Astrocyte (in vitro differentiated cells and primary cell): ENCODE data around the gene SBF2.

Experiments used
- CTCF ChIP-seq: IDR thresholded peaks from 2 replicates; pipeline ENCODE4 v1.5.1; 2011; ENCODE audit warnings: low read depth, mild to moderate bottlenecking, inconsistent platforms, low read length, moderate library complexity; ENCODE audit not compliant: insufficient read depth
- EZH2 ChIP-seq: IDR thresholded peaks from 2 replicates; pipeline ENCODE4 v1.6.1; 2012; ENCODE audit warnings: mild to moderate bottlenecking, low read length, inconsistent platforms; ENCODE audit not compliant: insufficient read depth

- no peak for TF ChIP-seq CTCF
- no peak for TF ChIP-seq EZH2
Measured at GRCh38 chr11:9747229-9747628, 546.8 kb downstream of the SBF2 start.
